Islet precursor cell (in vitro differentiated cells): ENCODE measurements around the gene CDH24.

Source experiments
- DNase-seq: peaks from one replicate; pipeline ENCODE4 v3.0.0-alpha.2; 2018

Gene CDH24

GRCh38 chr14:23056956-23057756 is at the start of gene CDH24:
Gene CDH24, minus strand, starts transcription at chr14:23057520. Its CDS starts 1,787 bp downstream, at chr14:23055733.
- DNase-seq, result peak; percentile 88

GRCh38 chr14:23106747-23107045 is 49.4 kb upstream of the CDH24 start:
- no peak for DNase-seq

GRCh38 chr14:23105348-23105824 is 48.1 kb upstream of the CDH24 start:
- DNase-seq, result no peak

- no peak for DNase-seq
These were observed 47.4 kb upstream of the CDH24 start, which contains the start of gene CIROP for GRCh38 chr14:23104591-23105347. Gene CIROP, minus strand, starts transcription at chr14:23104989. Its CDS starts 69 bp downstream, at chr14:23104920.

- DNase-seq, result no peak
These were observed 46.8 kb upstream of the CDH24 start for GRCh38 chr14:23104070-23104590.

GRCh38 chr14:23103581-23103980 is 46.3 kb upstream of the CDH24 start:
- no peak for DNase-seq

- DNase-seq, result no peak
These were observed 45.5 kb upstream of the CDH24 start for GRCh38 chr14:23102801-23103200.

- no peak for DNase-seq
These were observed 44.8 kb upstream of the CDH24 start for GRCh38 chr14:23101986-23102625.

GRCh38 chr14:23101213-23101970 is 44.1 kb upstream of the CDH24 start:
- no peak for DNase-seq

- no peak for DNase-seq
These were observed 42.0 kb upstream of the CDH24 start for GRCh38 chr14:23099212-23099861.

- no peak for DNase-seq
These were observed 40.5 kb upstream of the CDH24 start for GRCh38 chr14:23097786-23098185.

- peak; percentile 99 for DNase-seq
These were observed 38.1 kb upstream of the CDH24 start, which contains the start of gene C14orf119 for GRCh38 chr14:23095196-23096108. Gene C14orf119, plus strand, starts transcription at chr14:23095505. Its CDS starts 2,154 bp downstream, at chr14:23097659.

GRCh38 chr14:23094666-23095195 is 37.4 kb upstream of the CDH24 start, which contains the start of gene ACIN1:
Gene ACIN1, minus strand, starts transcription at chr14:23095136. Its CDS starts 24 bp downstream, at chr14:23095112.
- DNase-seq, result peak; percentile 94

GRCh38 chr14:23093991-23094665 is 36.8 kb upstream of the CDH24 start:
- DNase-seq, result no peak

GRCh38 chr14:23093526-23093925 is 36.2 kb upstream of the CDH24 start:
- DNase-seq, result no peak

- DNase-seq, result no peak
These were observed 35.8 kb upstream of the CDH24 start for GRCh38 chr14:23093104-23093503.

- DNase-seq, result no peak
These were observed 34.2 kb upstream of the CDH24 start for GRCh38 chr14:23091294-23092225.

GRCh38 chr14:23090254-23090636 is 32.9 kb upstream of the CDH24 start:
- DNase-seq, result no peak
